Activated CD8-positive, alpha-beta T cell treated with anti-CD3 and anti-CD28 coated beads, Interleukin-2, amount 10 ng/mL, durations not matched to agents 7 days and 5 days (primary cell): ENCODE measurements around the gene GOSR2. TPM values are rescaled to one million over a fixed set of nuclear protein-coding genes. Genes with fewer than 3 reads are reported as not detected.

ENCODE experiments used
- ATAC-seq: fragments of 150-1000 bp; cut with Tn5 transposase; one replicate; pipeline ENCODE4 v1.10.0; 2021; ENCODE audit warnings: moderate library complexity
- CTCF ChIA-PET: fragments of 350-600 bp; sonication (Branson Sonifier 250); formaldehyde crosslinking; loops from one replicate; lab custom pipeline; 2021; ENCODE audit warnings: antibody characterized with exemption; lab: Charles Lee
- POLR2A ChIA-PET: fragments of 350-600 bp; sonication (Branson Sonifier 250); formaldehyde crosslinking; loops from one replicate; lab custom pipeline; 2021; ENCODE audit warnings: antibody characterized with exemption; lab: Charles Lee
- DNase-seq: peaks from one replicate; pipeline ENCODE4 v3.0.0-alpha.2; 2020
- H3K27ac Mint-ChIP-seq: one replicate; pipeline ENCODE4 v1.8.0; 2021; ENCODE audit warnings: mild to moderate bottlenecking, mixed read lengths
- H3K27me3 Mint-ChIP-seq: one replicate; pipeline ENCODE4 v1.8.0; 2021; ENCODE audit warnings: low read depth, mixed read lengths
- H3K36me3 Mint-ChIP-seq: one replicate; pipeline ENCODE4 v1.8.0; 2021; ENCODE audit warnings: low read depth, mixed read lengths
- H3K4me1 Mint-ChIP-seq: one replicate; pipeline ENCODE4 v1.8.0; 2021; ENCODE audit warnings: low read depth, mixed read lengths
- H3K4me3 Mint-ChIP-seq: one replicate; pipeline ENCODE4 v1.8.0; 2021; ENCODE audit warnings: mild to moderate bottlenecking, mixed read lengths
- H3K9me3 Mint-ChIP-seq: one replicate; pipeline ENCODE4 v1.8.0; 2022; ENCODE audit warnings: mixed read lengths; ENCODE audit not compliant: insufficient read depth
- total RNA-seq, 2 experiments: library from RNA; stranded (reverse); gene quantifications; one replicate each; pipeline ENCODE4 v1.2.3, GENCODE V29; 2021

Gene GOSR2
- total RNA-seq, 2 experiments from 2014 or later, result 50.6 to 51.5 TPM

DNA sequence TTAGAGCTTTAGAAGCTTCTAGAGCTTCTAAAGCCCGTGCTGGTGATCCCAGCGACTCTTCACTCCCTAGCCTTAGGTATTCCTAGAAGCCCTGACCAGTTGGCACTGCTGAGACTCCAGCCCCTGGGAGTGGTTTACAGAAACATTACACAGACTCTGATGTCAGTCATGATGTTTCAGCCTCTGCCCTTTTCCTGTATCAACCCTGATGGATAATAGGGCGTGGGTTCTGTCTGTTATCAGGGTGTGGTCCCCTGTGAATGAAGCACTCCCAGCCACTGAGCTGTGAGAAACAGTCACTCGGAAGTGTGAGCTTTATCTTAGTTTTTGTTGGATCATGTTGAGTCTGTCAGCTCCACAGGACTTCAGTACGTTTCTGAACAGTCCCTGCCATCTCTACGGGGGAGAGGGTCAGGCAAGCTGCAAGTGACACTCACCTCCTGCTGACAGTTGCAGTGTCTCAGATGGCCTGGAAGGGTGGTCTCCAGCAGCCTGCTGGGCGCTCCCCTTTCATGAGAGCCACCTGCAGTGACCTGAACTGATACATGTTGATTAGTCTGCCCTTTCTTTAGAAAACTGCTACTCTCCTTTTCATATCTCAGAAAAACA lies 12.8 kb downstream of the GOSR2 start:
- peaks cover 3% of the 10 kb centered on the region for H3K4me1 Mint-ChIP-seq
- DNase-seq, result no peak
- H3K4me3 Mint-ChIP-seq, result no peak overlapping the region
- ChIA-PET CTCF (interaction anchor here (0.6 kb wide), 1 partner anchor 95 kb away, joined by 3 read pairs; no protein-coding TSS in a partner anchor), POLR2A (no interaction called here)
- no peaks in the 10 kb centered on the region for H3K9me3 Mint-ChIP-seq
- peaks cover 72% of the 10 kb centered on the region for H3K36me3 Mint-ChIP-seq
- no peaks in the 10 kb centered on the region for H3K27me3 Mint-ChIP-seq
- no peak overlapping the region for H3K27ac Mint-ChIP-seq
- ATAC-seq, result no peak

DNA sequence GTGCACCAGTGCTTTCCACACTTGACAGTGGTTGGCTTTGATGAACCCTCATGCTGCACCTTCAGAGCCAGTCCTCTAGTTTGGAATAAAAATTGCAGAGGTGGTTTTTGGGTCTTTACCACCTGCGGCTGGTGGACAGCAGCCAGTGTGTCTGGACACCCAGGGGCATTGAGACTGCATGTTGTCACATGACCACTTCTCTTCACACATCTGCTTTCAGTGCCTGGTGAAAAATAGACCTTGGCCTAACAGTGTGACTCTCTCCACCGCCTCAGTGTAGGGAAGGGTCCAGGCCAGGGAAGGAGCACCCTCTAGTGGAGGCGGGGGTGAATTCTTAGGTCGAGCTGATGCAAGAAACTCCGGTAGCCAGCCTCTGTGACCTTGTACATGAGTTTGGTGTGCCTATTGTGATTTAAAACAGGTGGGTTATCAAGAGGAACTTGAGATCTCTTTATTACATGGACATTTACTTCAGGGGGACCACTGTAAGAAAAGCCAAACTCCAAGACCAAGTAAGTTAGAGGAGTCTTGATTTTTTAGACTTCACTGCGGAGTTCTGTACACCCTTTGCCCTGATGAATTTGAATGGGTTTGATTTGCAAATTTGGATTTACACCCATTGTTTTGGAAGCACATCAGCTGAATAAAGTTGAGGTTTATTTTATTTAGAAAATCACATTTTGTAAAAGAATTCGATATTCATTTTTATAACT lies 17.9 kb downstream of the GOSR2 start:
- H3K4me1 Mint-ChIP-seq, result peaks cover 27% of the 10 kb centered on the region
- no peak overlapping the region for H3K4me3 Mint-ChIP-seq
- peaks cover 36% of the 10 kb centered on the region for H3K36me3 Mint-ChIP-seq
- DNase-seq, result peak; percentile 81
- H3K27me3 Mint-ChIP-seq, result no peaks in the 10 kb centered on the region
- H3K27ac Mint-ChIP-seq, result peak overlapping the region; percentile 45
- ATAC-seq, result peak; percentile 76
- no peaks in the 10 kb centered on the region for H3K9me3 Mint-ChIP-seq
- ChIA-PET POLR2A (no interaction called here), CTCF (interaction anchor here (0.7 to 5.5 kb wide), 24 partner anchors 8 to 375 kb away, joined by 3 to 44 read pairs (median 4); partner anchors contain the start of gene RPRML)

DNA sequence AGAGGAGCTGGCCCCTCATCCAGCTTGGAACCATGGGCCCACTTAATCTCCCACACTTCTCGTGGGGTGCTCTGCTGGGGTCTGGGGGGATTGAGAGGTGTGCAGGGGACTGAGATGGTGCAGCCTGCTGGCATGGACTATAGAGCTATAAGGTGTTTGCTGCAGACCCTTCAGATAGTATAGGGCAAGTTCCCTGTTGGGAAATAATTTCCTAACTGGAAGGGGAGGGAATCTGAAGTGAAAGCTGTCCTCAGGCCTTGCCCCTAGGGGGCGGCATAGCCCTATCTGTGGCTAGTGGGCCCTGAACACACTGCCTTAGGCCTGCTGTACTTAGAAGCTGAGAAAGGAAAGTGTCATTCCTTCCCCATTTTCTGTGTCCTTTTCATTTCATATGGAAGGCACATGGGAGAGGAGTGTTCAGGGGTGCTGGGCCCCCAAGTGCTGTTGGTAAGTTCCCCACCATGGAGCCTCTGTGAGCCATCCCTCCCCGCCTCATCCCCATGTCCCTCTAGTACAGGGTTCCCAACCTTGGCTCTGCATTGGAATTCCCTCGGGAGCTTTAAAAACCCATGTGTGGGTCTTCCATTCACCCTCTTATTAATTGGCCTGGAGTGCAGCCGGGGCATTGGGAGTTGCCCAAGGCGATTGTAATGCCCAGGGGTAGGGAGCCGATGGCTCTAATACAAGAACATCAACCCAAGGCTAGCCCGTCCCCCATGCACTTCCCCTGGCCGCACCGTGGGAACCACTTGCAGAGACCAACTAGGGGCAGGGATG lies 19.7 kb downstream of the GOSR2 start:
- peak; percentile 66 for DNase-seq
- Mint-ChIP-seq H3K4me1 (peaks cover 27% of the 10 kb centered on the region), H3K4me3 (no peak overlapping the region), H3K27ac (no peak overlapping the region), H3K9me3 (no peaks in the 10 kb centered on the region), H3K27me3 (no peaks in the 10 kb centered on the region), H3K36me3 (peaks cover 22% of the 10 kb centered on the region)
- ATAC-seq, result peak; percentile 58
- ChIA-PET CTCF (interaction anchor here (0.7 to 5.5 kb wide), 26 partner anchors 9 to 374 kb away, joined by 3 to 44 read pairs (median 4); no protein-coding TSS in a partner anchor), POLR2A (no interaction called here)

DNA sequence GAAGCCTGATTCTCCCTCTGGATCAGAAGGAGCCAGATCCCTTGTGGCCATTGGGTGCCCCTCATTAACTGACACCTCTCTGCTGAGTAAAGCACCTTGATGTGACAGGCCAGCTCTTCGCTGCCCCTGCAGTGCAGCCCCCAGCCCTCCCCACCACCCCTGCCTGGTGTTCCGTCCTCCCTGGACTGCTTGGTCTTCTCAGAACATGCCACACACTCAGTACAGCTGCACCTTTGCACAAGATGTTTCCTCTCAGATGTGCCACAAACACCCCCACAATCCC lies 20.2 kb downstream of the GOSR2 start:
- ChIA-PET CTCF (interaction anchor here (0.7 to 5.5 kb wide), 17 partner anchors 8 to 372 kb away, joined by 3 to 44 read pairs (median 5); no protein-coding TSS in a partner anchor), POLR2A (interaction anchor here (0.9 kb wide), 1 partner anchor 19 kb away, joined by 3 read pairs; no protein-coding TSS in a partner anchor)
- Mint-ChIP-seq H3K27me3 (no peaks in the 10 kb centered on the region), H3K27ac (peak overlapping the region; percentile 12), H3K4me1 (peaks cover 27% of the 10 kb centered on the region), H3K36me3 (peaks cover 22% of the 10 kb centered on the region), H3K9me3 (no peaks in the 10 kb centered on the region), H3K4me3 (no peak overlapping the region)
- DNase-seq, result no peak
- no peak for ATAC-seq

DNA sequence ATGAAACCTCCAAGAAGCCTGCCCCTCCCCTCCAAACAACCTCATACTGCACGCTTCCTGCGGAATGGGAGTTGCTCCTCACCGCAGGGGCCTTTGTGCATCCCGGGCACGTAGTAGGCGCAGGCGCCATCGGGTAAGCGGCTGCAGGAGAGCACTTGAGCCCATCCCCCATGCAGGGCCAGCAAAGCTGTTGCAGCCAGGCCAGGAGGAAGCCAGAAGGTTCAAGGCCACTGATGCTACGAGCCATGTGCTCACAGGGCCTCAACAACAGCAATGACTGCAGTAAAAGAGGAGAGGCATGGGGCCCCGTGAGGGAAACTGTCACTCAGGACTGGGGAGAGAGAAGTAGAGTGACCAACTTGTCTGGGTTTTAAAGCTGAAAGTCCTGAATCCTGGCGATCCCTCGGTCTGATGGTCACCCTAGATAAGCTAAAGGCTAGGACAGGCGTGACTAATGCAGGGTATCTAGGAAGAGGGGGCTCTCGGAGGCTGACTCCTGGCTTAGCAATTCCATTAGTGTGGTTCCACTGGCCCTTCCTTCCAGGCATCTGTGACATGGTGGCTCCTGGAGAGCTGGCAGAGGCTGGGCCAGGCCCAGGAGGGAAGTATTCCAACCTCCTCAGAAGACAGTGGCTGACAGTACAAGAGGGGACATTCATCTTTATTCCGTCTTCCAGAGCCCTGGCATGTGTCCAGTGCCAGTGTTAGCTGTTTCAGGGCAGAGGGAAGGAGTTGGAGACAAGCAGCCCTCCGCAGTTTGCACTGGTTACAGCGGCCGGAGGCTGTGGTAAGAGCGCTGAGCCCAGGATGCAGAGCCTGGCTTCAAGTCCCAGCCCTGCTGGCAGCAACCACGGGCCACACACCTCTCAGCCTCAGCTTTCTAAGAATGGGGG lies 20.8 kb downstream of the GOSR2 start:
- DNase-seq, result peak; percentile 37
- CTCF ChIA-PET, result interaction anchor here (1.6 to 3.2 kb wide), 5 partner anchors 10 to 372 kb away, joined by 3 to 16 read pairs (median 11); no protein-coding TSS in a partner anchor
- Mint-ChIP-seq H3K4me3 (no peak overlapping the region), H3K27me3 (no peaks in the 10 kb centered on the region), H3K36me3 (peaks cover 18% of the 10 kb centered on the region), H3K9me3 (no peaks in the 10 kb centered on the region), H3K4me1 (peaks cover 27% of the 10 kb centered on the region), H3K27ac (peak overlapping the region; percentile 37)
- ATAC-seq, result no peak
- POLR2A ChIA-PET, result interaction anchor here (0.9 kb wide), 1 partner anchor 19 kb away, joined by 3 read pairs; no protein-coding TSS in a partner anchor

DNA sequence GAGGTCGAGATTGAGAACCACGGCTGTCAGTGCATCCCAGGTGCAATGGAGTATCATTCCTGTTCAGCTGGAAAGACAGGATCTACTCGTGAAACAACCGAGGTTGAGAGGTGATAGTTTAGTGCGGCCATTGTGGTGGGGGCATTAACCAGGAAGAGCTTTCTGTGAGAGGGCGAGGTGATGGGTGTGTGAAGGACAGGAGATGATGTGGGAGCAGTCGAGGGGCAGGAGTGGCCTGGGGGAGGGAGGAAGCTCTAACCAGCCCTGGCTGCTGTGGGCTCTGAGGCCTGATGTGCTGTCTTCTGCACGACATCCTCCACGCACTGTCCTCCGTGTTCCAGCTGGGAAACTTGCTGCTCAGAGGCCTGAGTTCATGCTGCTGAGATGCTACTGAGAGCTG lies 22.0 kb downstream of the GOSR2 start:
- POLR2A ChIA-PET, result no interaction called here
- Mint-ChIP-seq H3K36me3 (peaks cover 10% of the 10 kb centered on the region), H3K4me1 (peaks cover 27% of the 10 kb centered on the region), H3K27ac (no peak overlapping the region), H3K9me3 (no peaks in the 10 kb centered on the region), H3K27me3 (no peaks in the 10 kb centered on the region), H3K4me3 (no peak overlapping the region)
- CTCF ChIA-PET, result interaction anchor here (1.1 kb wide), 1 partner anchor 102 kb away, joined by 3 read pairs; no protein-coding TSS in a partner anchor
- ATAC-seq, result no peak
- no peak for DNase-seq

DNA sequence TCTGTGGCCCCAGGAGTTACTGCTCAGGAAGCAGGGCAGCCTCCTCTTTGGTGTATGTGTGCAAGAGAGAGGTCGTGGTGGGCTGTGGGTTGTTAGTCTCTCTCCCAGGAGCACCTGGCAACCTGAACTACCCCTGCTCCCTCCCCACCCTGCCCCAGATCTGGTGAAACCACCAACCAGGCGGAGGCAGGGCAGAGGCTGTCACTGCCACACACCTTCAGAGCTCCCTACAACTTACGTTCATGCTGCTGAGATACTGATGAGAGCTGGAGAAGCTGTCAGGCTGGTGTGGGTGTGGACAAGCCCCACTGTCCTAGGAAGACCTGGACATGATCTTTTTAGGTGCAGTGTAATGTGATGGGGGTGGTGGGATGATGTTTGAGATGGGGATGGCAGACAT lies 24.3 kb downstream of the GOSR2 start:
- Mint-ChIP-seq H3K36me3 (peaks cover 2% of the 10 kb centered on the region), H3K4me3 (no peak overlapping the region), H3K27me3 (no peaks in the 10 kb centered on the region), H3K4me1 (peaks cover 27% of the 10 kb centered on the region), H3K9me3 (no peaks in the 10 kb centered on the region), H3K27ac (no peak overlapping the region)
- DNase-seq (no peak), ATAC-seq (no peak)
- ChIA-PET CTCF (no interaction called here), POLR2A (no interaction called here)

DNA sequence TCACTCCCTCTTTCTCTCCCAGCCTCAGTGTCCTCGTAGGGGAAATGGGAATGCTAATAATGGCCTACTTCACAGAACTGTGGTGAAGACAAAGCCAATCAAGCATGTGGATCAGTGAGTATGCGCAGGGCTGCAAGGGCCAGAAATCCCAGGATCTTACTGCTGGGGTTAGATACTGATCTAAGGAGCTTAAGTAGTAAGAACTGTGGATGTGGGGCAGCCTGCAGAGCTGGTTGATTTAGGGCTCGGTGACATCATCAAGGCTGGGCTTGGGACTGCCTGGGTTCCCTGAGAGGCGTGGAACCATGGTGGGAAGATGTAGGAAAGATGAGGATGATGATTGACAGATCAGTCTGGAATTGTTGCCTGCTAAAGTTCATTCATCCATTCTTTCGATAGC lies 25.6 kb downstream of the GOSR2 start:
- Mint-ChIP-seq H3K4me1 (peaks cover 15% of the 10 kb centered on the region), H3K27me3 (no peaks in the 10 kb centered on the region), H3K9me3 (no peaks in the 10 kb centered on the region), H3K27ac (no peak overlapping the region), H3K4me3 (no peak overlapping the region), H3K36me3 (no peaks in the 10 kb centered on the region)
- CTCF ChIA-PET, result no interaction called here
- ATAC-seq (no peak), DNase-seq (no peak)
- POLR2A ChIA-PET, result interaction anchor here (0.7 to 0.8 kb wide), 2 partner anchors 12 to 29 kb away, joined by 3 to 6 read pairs; no protein-coding TSS in a partner anchor

DNA sequence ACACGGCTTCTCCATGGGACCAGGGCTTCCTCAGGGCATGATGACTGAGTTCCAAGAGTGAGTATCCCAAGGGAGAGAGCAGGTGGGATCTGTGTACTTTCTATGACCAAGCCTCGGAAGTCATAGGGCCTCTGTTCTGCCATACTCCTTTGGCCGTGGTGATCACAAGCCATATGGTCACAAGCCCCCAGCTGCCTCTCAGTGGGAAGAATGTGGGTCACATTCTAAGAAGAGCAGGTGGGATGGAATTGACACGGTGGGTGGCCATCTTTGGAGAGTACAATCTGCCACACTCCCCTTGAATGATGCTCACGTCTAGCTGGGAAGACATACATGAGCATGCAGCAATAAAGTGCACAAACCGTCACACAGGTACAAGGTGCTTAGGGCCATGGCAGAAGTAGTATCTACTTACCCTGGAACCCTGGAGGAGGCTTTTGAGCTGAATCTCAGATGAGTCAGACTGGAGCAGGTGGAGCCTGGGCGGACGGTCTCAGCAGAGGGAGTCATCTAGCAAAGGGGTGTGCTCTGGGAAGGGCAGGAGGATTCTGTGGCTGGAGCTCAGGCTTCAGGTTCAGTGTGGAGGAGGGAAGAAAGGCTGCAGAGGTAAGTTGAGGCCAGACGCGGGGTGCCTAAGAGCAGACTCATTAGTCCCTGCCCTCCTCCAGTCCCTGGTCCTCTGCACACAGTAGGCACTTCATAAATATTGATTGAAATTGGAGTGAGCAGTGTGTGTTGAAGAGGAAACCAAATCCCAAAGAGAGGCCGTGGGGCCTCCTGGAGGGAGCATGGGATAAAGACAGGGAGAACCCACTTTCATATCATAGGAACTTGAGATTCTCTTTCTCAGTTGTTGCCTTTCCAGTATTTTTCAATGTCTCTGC lies 26.6 kb downstream of the GOSR2 start:
- no peaks in the 10 kb centered on the region for H3K27me3 Mint-ChIP-seq
- ChIA-PET POLR2A (no interaction called here), CTCF (interaction anchor here (0.8 kb wide), 1 partner anchor 8 kb away, joined by 3 read pairs; no protein-coding TSS in a partner anchor)
- peaks cover 7% of the 10 kb centered on the region for H3K4me1 Mint-ChIP-seq
- H3K27ac Mint-ChIP-seq, result no peak overlapping the region
- DNase-seq, result no peak
- no peaks in the 10 kb centered on the region for H3K9me3 Mint-ChIP-seq
- no peak overlapping the region for H3K4me3 Mint-ChIP-seq
- no peaks in the 10 kb centered on the region for H3K36me3 Mint-ChIP-seq
- no peak for ATAC-seq

DNA sequence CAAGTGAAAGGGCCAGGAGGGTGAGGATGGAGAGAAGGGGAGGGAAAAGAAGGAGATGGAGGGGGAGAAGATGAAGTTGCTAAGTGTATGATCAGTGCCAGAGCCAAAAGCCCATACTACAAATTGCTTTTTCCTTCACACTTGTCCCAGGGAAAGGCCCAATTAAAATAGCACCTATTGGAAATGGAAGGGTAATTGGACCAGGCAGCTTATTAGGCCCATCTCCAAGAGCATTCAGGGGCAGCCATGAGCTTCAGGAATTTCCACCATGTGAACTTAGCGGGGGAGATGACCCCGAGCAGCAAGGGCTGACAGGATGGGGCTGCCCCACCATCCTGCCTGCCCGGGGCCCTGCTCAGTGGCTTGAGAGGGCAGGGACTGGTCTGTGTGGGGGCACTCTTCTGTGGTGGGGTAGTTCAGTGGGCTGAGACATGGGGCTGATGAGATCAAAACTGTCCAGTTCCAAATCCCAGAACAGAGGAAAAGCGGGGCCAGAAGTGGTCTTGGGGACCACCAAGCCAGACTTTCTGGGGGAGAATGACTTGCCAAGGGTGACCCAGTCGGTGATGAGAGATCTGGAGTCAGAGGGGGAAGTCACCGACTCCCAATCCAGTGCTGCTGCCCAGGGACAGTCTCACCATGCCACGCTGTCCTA lies 27.5 kb downstream of the GOSR2 start:
- POLR2A ChIA-PET, result no interaction called here
- H3K27me3 Mint-ChIP-seq, result no peaks in the 10 kb centered on the region
- H3K4me1 Mint-ChIP-seq, result no peaks in the 10 kb centered on the region
- H3K27ac Mint-ChIP-seq, result no peak overlapping the region
- no peak for ATAC-seq
- H3K9me3 Mint-ChIP-seq, result no peaks in the 10 kb centered on the region
- CTCF ChIA-PET, result interaction anchor here (1.6 kb wide), 1 partner anchor 8 kb away, joined by 6 read pairs; no protein-coding TSS in a partner anchor
- no peak overlapping the region for H3K4me3 Mint-ChIP-seq
- H3K36me3 Mint-ChIP-seq, result peaks cover under 1% of the 10 kb centered on the region
- no peak for DNase-seq
